GM21786 (cell line): ENCODE data around the gene CDC42.
"Not testable (repeated sequence)": the region's sequence is repeated elsewhere in the genome, so short reads cannot be mapped to it uniquely, and the experiment has no call there.

Source experiments
- ATAC-seq: cut with Tn5 transposase; IDR thresholded peaks from one replicate; pipeline ENCODE4 v1.9.1; 2021; ENCODE audit not compliant: unreplicated experiment

The CDC42 gene

DNA sequence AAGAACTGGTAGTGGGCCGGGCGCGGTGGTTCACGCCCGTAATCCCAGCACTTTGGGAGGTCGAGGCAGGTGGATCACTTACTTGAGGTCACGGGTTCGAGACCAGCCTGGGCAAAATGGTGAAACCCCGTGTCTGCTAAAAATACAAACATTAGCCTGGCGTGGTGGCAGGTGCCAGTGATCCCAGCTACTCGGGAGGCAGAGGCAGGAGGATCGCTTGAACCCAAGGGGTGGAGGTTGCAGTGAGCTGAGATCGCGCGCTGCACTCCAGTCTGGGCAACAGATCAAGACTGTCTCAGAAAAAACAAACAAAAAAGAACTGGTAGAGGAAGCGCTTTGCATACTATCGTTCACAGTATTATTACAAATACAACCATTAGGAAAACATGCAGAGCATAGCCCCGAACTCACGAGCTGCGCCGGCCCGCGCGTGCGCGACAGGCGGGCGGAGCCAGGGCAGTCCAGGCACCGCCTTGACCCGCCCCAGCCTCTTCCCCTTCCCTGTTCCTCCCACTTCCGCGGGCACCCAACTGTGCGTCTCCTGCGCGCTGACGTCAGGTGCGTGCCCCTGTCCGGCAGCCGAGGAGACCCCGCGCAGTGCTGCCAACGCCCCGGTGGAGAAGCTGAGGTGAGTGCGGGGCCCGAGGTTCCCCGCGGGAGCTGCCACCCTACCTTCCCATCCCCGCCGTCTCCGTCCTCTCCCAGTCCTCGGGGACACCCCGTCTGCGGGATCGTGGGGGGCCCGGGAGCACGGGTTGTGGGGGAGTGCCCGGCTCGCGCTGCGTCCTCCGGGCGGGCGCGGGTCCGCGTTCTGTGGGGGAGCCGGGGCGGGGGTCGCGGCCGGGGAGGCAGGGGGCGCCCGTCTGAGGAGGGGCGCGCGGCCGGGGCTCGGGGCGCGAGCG, at the start of gene CDC42:
CDC42 (plus strand) TSS at position 595 of the 902 bp plus-strand sequence. CDS start 25,770 bp downstream, outside the sequence.
- ATAC-seq = peak; percentile 74

- ATAC-seq = not testable (repeated sequence)
These were observed 49.6 kb upstream of the CDC42 start for GRCh38 chr1:22002875-22003274.

DNA sequence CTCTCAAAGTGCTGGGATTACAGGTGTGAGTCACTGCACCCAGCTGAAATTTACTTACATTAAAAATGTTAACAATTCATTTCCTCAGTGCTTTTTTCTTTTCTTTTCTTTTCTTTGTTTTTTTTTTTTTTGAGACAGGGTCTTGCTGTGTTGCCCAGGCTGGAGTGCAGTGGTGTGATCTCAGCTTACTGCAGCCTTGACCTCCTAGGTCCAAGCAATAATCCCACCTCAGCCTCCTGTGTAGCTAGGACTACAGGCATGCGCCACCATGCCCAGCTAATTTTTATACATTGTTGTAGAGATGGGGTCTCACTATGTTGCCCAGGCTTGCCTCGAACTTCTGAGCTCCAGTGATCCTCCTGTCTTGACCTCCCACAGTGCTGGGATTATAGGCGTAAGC, 48.5 kb upstream of the CDC42 start:
- not testable (repeated sequence) for ATAC-seq

GRCh38 chr1:22005261-22006149, 47.0 kb upstream of the CDC42 start:
- not testable (repeated sequence) for ATAC-seq

- not testable (repeated sequence) for ATAC-seq
These were observed 45.8 kb upstream of the CDC42 start for GRCh38 chr1:22006736-22007135.

DNA sequence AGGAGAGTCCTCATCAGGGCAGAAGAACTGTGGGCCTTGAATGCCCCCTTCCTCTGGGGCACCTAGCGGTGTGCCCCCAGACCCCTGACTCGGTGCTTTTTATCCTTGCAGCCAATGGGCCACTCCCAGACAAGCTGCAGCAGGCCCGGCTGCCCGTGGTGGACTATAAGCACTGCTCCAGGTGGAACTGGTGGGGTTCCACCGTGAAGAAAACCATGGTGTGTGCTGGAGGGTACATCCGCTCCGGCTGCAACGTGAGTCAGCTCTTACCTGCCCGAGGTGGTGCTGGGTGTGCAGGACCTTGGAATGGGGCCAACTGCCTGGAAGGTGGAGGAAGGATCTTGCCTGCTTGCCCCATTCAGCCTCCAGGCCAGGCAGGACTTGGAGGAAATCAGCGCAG, 45.2 kb upstream of the CDC42 start:
- not testable (repeated sequence) for ATAC-seq

DNA sequence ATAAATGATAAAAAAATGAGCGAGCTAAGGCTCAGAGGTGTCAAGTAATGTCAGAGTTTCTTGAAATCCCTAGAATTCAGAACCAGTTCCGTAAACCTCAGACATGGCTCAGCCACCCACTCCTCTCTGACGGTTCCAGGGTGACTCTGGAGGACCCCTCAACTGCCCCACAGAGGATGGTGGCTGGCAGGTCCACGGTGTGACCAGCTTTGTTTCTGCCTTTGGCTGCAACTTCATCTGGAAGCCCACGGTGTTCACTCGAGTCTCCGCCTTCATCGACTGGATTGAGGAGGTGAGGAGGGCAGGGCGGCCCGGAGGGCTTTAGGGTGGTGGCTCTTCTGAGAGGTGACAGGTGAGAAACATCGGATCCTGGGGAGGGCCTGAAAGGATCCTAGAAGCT, 42.9 kb upstream of the CDC42 start:
- ATAC-seq = not testable (repeated sequence)

DNA sequence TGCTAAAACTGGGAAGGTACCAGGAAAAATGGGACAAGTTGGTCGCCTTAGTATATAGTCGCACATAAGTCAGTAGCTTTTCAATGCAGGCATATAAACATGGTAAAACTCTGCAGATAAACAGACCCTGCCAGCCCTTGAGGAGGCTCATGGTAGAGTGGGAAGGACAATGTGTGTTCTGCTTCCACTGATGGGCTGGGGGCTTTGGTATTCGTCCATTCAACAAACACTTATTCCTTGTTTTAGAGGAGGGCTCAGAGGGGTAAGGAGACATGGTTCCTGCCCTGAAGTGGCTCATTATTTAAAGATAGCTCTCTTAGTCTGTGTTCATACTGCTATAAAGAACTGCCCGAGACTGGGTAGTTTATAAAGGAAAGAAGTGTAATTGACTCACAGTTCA, 39.8 kb upstream of the CDC42 start:
- not testable (repeated sequence) for ATAC-seq

GRCh38 chr1:22014575-22015206, 37.8 kb upstream of the CDC42 start:
- not testable (repeated sequence) for ATAC-seq

GRCh38 chr1:22018583-22019559, 33.6 kb upstream of the CDC42 start:
- ATAC-seq = no peak

DNA sequence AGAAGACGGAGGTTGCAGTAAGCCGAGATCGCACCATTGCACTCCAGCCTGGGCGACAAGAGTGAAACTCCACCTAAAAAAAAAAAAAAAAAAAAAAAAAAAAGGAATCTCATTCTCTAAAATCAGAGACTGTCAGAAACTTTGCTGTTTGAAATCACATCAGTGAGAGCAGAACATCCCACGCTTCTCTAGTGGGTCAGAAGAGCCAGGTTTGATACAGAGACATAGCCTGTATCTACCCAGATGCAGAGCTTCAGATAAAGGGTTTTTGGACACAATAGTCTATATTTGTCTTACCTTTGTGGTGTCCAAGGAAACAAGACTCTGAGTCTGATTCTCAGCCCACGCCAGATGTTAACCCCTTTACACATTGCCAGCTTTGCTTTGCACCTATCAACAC, 31.4 kb upstream of the CDC42 start:
- no peak for ATAC-seq

DNA sequence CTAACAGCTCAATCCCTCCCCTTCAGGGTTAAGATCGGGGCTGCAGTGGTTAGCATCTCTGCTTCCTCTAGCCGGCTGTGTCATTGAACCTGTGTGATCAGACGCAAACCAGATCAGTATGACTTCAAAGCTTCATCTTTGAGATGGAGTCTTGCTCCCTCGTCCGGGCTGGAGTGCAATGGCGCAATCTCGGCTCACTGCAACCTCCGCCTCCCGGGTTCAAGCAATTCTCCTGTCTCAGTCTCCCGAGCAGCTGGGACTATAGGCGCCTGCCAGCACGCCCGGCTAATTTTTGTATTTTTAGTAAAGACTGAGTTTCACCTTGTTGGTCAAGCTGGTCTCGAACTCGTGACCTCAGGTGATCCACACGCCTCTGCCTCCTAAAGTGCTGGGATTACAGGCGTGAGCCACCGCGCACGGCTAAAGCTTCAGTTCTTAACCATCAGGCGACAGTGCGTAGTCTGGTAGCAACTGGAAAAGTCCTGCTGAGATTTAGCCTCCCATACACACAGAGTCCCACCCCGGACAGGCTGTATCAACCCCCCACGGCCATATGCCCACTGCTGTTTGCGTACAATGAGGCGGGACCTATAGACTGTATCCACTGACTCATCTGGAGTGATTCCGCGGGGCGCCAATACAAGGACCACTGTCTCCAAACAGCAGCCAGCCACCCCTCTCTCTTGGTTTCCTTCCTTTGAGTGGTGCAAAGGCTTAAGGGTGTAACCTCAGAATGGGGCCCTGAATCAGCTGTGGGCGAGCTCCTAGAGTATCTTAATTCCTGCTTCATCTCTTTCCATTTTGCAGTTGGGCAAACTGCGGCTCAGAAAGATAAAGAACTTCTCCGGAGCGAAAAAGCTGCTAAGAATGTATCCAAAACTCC, 27.8 kb upstream of the CDC42 start:
- ATAC-seq = peak; percentile 30

DNA sequence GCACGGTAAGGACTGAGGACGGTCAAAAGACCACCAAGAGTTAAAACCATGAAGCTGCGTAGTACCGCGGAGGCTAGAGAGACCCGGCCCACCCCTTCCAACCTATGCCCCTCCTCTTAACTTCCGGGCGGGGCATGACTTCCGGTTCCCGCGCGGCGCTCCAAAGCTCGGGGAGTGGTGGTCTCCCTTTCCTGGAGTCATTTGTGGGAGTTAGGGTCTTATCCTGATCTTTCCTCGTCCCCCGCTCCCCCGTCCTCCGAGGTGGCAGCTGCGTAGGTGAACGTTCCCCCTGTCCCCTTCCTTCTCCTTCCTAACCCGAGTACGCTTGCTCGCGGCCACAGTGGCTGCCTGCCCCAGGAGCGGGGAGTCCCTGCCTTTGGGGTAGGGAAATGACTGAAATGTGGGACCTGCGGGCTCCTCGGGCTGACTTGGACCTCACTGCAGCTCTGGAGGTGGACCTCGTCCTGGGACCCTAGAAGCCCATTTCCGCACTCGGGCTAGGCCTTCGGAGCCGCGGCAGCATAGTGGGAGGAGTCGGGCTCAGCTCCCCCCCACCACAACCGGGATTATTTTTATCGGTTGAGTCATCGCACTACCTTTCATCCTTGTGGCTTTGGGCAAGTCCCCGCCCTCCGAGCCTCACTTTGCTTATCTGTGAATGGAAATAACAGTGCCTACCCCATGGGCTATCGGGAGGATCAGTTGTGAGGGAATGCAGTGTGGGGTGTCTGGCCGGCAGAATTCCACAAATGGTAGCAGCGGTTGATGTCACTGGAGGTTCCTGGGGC, 26.9 kb upstream of the CDC42 start:
- ATAC-seq = peak; percentile 58

GRCh38 chr1:22026924-22027289, 25.6 kb upstream of the CDC42 start:
- ATAC-seq = no peak

DNA sequence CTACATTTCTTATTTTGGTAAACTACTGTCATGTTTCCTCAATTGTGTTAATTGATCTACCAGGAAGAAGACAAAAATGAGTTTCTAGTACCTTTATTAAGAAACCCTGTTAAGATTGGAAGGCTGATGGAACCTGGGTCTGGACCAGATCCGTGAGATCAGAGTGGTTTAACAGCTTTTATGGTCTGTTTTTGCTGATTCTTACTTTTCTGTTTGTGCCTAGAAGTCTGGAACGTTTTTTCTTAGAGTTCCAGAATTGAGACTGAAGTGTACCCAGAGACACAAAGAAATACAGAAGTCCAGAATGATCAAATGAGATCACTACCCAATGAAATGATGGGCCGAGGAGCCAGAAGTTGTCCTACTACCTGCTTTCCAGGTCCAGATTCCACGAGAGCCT, 22.5 kb upstream of the CDC42 start:
- ATAC-seq = no peak

- ATAC-seq = no peak
These were observed 22.0 kb upstream of the CDC42 start for GRCh38 chr1:22030473-22030872.

GRCh38 chr1:22031214-22031962, 21.1 kb upstream of the CDC42 start:
- ATAC-seq = no peak

DNA sequence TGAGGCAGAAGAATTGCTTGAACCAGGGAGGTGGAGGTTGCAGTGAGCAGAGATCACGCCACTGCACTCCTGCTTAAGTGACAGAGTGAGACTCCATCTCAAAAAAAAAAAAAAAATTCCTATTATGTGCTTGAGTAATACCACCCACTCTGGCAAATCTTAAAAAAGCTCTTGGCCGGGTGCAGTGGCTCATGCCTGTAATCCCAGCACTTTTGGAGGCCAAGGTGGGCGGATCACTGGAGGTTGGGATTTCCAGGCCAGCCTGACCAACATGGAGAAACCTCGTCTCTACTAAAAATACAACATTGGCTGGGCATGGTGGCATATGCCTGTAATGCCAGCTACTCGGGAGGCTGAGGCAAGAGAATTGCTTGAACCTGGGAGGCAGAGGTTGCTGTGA, 17.7 kb upstream of the CDC42 start:
- ATAC-seq = not testable (repeated sequence)
